Type B pancreatic cell (in vitro differentiated cells): ENCODE data around the gene CATSPERE. TPM values are rescaled to one million over a fixed set of nuclear protein-coding genes. Genes with fewer than 3 reads are reported as not detected.

Source experiments
- DNase-seq: peaks from one replicate; pipeline ENCODE4 v3.0.0; 2021; ENCODE audit warnings: mixed read lengths; ENCODE audit not compliant: unreplicated experiment; ENCODE audit errors: extremely low spot score
- H3K27ac Mint-ChIP-seq: 2 replicates; pipeline ENCODE4 v1.8.0; 2021; ENCODE audit warnings: mild to moderate bottlenecking, mixed read lengths
- H3K27me3 Mint-ChIP-seq: 2 replicates; pipeline ENCODE4 v1.8.0; 2021; ENCODE audit warnings: mixed read lengths
- H3K36me3 Mint-ChIP-seq: 2 replicates; pipeline ENCODE4 v1.8.0; 2021; ENCODE audit warnings: mixed read lengths
- H3K4me1 Mint-ChIP-seq: one replicate; pipeline ENCODE4 v1.8.0; 2021; ENCODE audit warnings: mixed read lengths; ENCODE audit not compliant: unreplicated experiment
- H3K4me3 Mint-ChIP-seq: 2 replicates; pipeline ENCODE4 v1.8.0; 2021; ENCODE audit warnings: mild to moderate bottlenecking, mixed read lengths
- H3K9me3 Mint-ChIP-seq: 2 replicates; pipeline ENCODE4 v1.8.0; 2021; ENCODE audit warnings: mixed read lengths
- total RNA-seq: library from RNA; stranded (reverse); gene quantifications from 2 replicates; pipeline ENCODE4 v1.2.1, GENCODE V29; 2021; ENCODE audit warnings: low replicate concordance
- TF ChIP-seq, protein P1 (sequence below): fragments of 200-600 bp; sonication (generic); conservative IDR thresholded peaks from 2 replicates; pipeline ENCODE4 v1.5.0; 2021; ENCODE audit warnings: antibody characterized with exemption, mild to moderate bottlenecking

CATSPERE gene
- total RNA-seq, 1 donor from 2014 or later: 1.1 TPM

DNA sequence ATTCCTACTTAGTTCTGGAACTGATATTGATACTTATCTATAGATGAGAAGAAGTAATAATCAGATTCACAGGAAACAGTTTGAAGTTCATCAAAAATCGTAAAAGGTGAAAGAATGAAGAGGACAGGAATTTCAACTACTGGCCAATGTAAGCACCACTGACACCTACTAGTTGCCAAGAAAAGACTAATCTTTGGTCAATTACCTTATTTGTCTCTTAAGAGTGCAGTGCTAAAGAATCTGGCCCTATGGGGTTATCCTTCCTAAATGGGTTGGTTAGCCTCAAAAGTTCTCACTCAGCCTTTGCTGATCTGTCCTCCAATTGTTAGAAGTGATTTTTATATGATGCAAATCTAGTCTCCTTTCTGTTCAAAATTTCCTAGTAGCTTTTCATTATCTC lies 38.9 kb upstream of the CATSPERE start:
- TF ChIP-seq, protein P1, sequence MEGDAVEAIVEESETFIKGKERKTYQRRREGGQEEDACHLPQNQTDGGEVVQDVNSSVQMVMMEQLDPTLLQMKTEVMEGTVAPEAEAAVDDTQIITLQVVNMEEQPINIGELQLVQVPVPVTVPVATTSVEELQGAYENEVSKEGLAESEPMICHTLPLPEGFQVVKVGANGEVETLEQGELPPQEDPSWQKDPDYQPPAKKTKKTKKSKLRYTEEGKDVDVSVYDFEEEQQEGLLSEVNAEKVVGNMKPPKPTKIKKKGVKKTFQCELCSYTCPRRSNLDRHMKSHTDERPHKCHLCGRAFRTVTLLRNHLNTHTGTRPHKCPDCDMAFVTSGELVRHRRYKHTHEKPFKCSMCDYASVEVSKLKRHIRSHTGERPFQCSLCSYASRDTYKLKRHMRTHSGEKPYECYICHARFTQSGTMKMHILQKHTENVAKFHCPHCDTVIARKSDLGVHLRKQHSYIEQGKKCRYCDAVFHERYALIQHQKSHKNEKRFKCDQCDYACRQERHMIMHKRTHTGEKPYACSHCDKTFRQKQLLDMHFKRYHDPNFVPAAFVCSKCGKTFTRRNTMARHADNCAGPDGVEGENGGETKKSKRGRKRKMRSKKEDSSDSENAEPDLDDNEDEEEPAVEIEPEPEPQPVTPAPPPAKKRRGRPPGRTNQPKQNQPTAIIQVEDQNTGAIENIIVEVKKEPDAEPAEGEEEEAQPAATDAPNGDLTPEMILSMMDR: no peak
- no peaks in the 10 kb centered on the region for H3K4me1 Mint-ChIP-seq
- peaks cover 17% of the 10 kb centered on the region for H3K36me3 Mint-ChIP-seq
- H3K9me3 Mint-ChIP-seq: no peaks in the 10 kb centered on the region
- DNase-seq: no peak
- no peak overlapping the region for H3K27ac Mint-ChIP-seq
- no peaks in the 10 kb centered on the region for H3K27me3 Mint-ChIP-seq
- H3K4me3 Mint-ChIP-seq: no peak overlapping the region

DNA sequence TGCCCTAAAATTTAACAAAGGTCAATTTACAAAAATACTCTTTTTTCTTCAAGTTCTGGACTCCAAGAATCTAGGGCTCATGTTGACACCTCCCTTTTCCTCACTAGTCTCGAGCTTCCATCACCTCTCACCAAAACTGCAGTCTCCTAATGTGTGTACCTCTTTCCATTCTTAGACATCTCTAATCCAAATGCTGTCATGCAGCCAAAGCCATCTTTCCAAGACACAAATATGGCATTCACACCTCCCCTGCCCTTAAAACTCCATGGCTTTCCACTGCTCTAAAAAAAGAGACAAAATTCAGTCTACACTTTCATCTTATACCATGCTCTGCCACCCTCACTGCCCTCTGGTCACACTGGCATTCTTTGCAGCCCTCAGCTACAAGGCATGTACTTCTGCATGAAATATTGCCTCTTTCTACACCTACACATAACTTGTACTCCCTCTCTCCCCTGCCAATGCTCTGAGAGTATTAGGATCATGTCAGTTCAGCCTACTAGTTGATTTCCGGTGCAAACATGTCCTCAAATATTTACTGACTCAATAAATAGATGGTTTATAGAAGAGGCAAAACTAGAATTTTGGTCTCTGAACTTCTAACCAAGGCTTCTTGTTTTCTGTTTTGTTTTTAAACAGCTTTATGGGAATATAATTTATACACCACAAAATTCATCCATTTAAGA lies 36.3 kb upstream of the CATSPERE start:
- H3K4me1 Mint-ChIP-seq: no peaks in the 10 kb centered on the region
- no peak overlapping the region for H3K27ac Mint-ChIP-seq
- no peaks in the 10 kb centered on the region for H3K9me3 Mint-ChIP-seq
- peaks cover 16% of the 10 kb centered on the region for H3K36me3 Mint-ChIP-seq
- TF ChIP-seq, protein P1: no peak
- DNase-seq: no peak
- H3K4me3 Mint-ChIP-seq: no peak overlapping the region
- no peaks in the 10 kb centered on the region for H3K27me3 Mint-ChIP-seq

DNA sequence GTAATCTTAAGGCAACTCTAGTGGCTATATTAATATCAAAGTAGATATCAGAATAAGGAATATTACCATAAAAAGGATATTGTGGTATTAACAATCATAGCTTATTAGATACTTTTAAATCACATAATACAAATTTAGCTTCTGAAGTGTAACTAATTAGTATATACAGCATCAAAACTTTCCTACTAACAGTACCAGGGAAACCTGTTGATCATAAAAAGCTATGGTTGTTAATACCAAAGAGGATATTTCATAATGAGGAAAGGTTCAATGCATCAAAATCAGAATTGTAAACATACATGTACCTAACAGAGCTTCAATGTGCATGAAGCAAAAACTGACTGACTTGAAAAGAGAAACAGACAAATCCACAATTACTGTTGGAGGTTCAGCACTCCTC lies 33.4 kb upstream of the CATSPERE start:
- TF ChIP-seq, protein P1: no peak
- H3K4me1 Mint-ChIP-seq: no peaks in the 10 kb centered on the region
- H3K27me3 Mint-ChIP-seq: no peaks in the 10 kb centered on the region
- H3K27ac Mint-ChIP-seq: no peak overlapping the region
- no peaks in the 10 kb centered on the region for H3K9me3 Mint-ChIP-seq
- peaks cover 13% of the 10 kb centered on the region for H3K36me3 Mint-ChIP-seq
- H3K4me3 Mint-ChIP-seq: no peak overlapping the region
- DNase-seq: no peak

DNA sequence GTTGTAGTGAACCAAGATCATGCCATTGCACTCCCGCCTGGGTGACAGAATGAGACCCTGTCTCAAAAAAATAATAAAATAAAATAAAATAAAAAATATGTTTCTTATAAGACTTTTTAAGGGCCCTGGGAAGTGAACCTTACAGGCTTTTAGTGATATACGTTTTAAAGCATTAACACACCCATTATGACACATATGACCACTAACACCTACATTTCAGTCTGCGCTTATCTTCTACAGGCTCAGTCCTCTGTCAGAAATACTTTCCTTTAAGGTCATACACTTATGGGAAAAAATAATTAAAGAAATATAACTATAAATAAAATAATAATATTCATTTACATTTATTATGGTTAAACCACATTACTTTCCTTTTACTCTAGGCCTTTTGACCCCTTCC lies 31.3 kb upstream of the CATSPERE start:
- H3K27me3 Mint-ChIP-seq: no peaks in the 10 kb centered on the region
- H3K4me3 Mint-ChIP-seq: no peak overlapping the region
- no peak overlapping the region for H3K27ac Mint-ChIP-seq
- peaks cover 13% of the 10 kb centered on the region for H3K36me3 Mint-ChIP-seq
- TF ChIP-seq, protein P1: no peak
- no peaks in the 10 kb centered on the region for H3K4me1 Mint-ChIP-seq
- no peak for DNase-seq
- H3K9me3 Mint-ChIP-seq: no peaks in the 10 kb centered on the region

DNA sequence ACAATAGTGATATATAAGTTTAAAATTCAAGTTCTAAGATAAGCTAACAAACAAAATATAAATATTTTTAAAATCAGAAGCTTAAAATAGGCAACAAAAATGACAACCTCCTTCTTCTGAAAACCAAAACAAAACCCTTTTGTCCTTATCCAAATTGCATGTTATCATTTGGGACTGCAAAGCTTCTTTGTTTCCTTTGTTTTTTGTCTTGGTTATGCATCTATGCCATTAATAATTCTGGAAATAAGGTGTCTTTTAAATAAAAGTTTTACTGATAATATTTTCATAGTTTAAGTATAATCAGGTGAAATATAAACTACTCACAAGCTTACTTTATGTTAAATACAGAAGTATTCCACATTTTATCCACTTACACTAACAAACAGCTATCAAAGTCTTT lies 29.9 kb upstream of the CATSPERE start:
- peaks cover 3% of the 10 kb centered on the region for H3K4me1 Mint-ChIP-seq
- H3K27me3 Mint-ChIP-seq: no peaks in the 10 kb centered on the region
- H3K27ac Mint-ChIP-seq: no peak overlapping the region
- no peaks in the 10 kb centered on the region for H3K9me3 Mint-ChIP-seq
- H3K36me3 Mint-ChIP-seq: peaks cover 20% of the 10 kb centered on the region
- H3K4me3 Mint-ChIP-seq: no peak overlapping the region
- no peak for DNase-seq
- TF ChIP-seq, protein P1: no peak
